IMR-90 (cell line): ENCODE results near the gene SDC3. TPM values are rescaled to one million over a fixed set of nuclear protein-coding genes. Genes with fewer than 3 reads are reported as not detected.

Experiments used
- ATAC-seq: fragments of 200-7000 bp; cut with Tn5 transposase; 2 replicates; pipeline ENCODE4 v1.9.1; 2020; ENCODE audit warnings: low read depth, mild to moderate bottlenecking, moderate library complexity
- BruUV-seq: library from RNA; stranded (reverse); fragments of 400-500 nt; replicated peaks from 2 replicates; lab custom pipeline; 2021; lab: Mats Ljungman, UMichigan
- CTCF ChIA-PET: fragments of 300-600 bp; formaldehyde crosslinking; extraction: SDS; loops from one replicate; lab custom pipeline; 2021; ENCODE audit warnings: antibody characterized with exemption; lab: Yijun Ruan, JAX
- POLR2A ChIA-PET: fragments of 300-600 bp; sonication (Branson Sonifier 250); formaldehyde crosslinking; loops from one replicate; lab custom pipeline; 2022; ENCODE audit warnings: antibody characterized with exemption; ENCODE audit not compliant: unreplicated experiment; lab: Charles Lee
- DNase-seq: peaks from one replicate; pipeline ENCODE4 v3.0.0; 2013
- H2AFZ ChIP-seq: replicated peaks from 2 replicates; pipeline ENCODE3; 2013; ENCODE audit warnings: low read length, mild to moderate bottlenecking; ENCODE audit not compliant: poor library complexity
- H2AK5ac ChIP-seq: 2 replicates; pipeline ENCODE4 v1.6.1; 2013; ENCODE audit warnings: low read depth, low read length, inconsistent platforms
- H2AK9ac ChIP-seq: replicated peaks from 2 replicates; pipeline ENCODE3; 2013; ENCODE audit warnings: mild to moderate bottlenecking, low read depth, low read length, moderate library complexity; ENCODE audit not compliant: poor library complexity
- H2BK120ac ChIP-seq: 2 replicates; pipeline ENCODE4 v1.6.1; 2013; ENCODE audit warnings: low read depth, low read length, inconsistent platforms
- H2BK15ac ChIP-seq: 3 replicates; pipeline ENCODE4 v1.6.1; 2013; ENCODE audit warnings: low read depth, low read length, inconsistent platforms
- H2BK20ac ChIP-seq: 2 replicates; pipeline ENCODE4 v1.6.1; 2013; ENCODE audit warnings: low read depth, mild to moderate bottlenecking, inconsistent platforms, low read length, moderate library complexity
- H2BK5ac ChIP-seq: 2 replicates; pipeline ENCODE4 v1.6.1; 2013; ENCODE audit warnings: mild to moderate bottlenecking, low read depth, low read length, inconsistent platforms; ENCODE audit not compliant: poor library complexity, severe bottlenecking
- H3K14ac ChIP-seq: replicated peaks from 2 replicates; pipeline ENCODE4 v1.6.1; 2013; ENCODE audit warnings: low read depth, low read length, inconsistent platforms
- H3K18ac ChIP-seq: 2 replicates; pipeline ENCODE4 v1.6.1; 2013; ENCODE audit warnings: low read depth, low read length, control low read depth
- H3K23ac ChIP-seq: 2 replicates; pipeline ENCODE4 v1.6.1; 2013; ENCODE audit warnings: low read depth, low read length, inconsistent platforms
- H3K27ac ChIP-seq: 2 replicates; pipeline ENCODE4 v1.5.1; 2013; ENCODE audit warnings: mild to moderate bottlenecking, control low read depth, low read length; ENCODE audit not compliant: insufficient read depth
- H3K27me3 ChIP-seq: 2 replicates; pipeline ENCODE4 v1.6.1; 2013; ENCODE audit warnings: low read length; ENCODE audit not compliant: control insufficient read depth, insufficient read depth
- H3K36me3 ChIP-seq: 2 replicates; pipeline ENCODE4 v1.6.1; 2013; ENCODE audit warnings: low read length, mixed read lengths; ENCODE audit not compliant: control insufficient read depth, insufficient read depth
- H3K4ac ChIP-seq: 2 replicates; pipeline ENCODE4 v1.6.1; 2013; ENCODE audit warnings: low read depth, low read length, inconsistent platforms
- H3K4me1 ChIP-seq: 2 replicates; pipeline ENCODE4 v1.6.1; 2013; ENCODE audit warnings: low read length, mixed read lengths; ENCODE audit not compliant: control insufficient read depth, insufficient read depth
- H3K4me2 ChIP-seq: 2 replicates; pipeline ENCODE4 v1.6.1; 2013; ENCODE audit warnings: low read depth, mild to moderate bottlenecking, control low read depth, low read length, moderate library complexity
- H3K4me3 ChIP-seq: 2 replicates; pipeline ENCODE4 v1.5.1; 2013; ENCODE audit warnings: low read depth, mild to moderate bottlenecking, control low read depth, low read length, moderate library complexity; ENCODE audit not compliant: insufficient read depth
- H3K56ac ChIP-seq: 2 replicates; pipeline ENCODE4 v1.6.1; 2013; ENCODE audit warnings: low read length, inconsistent platforms; ENCODE audit not compliant: insufficient read depth; ENCODE audit errors: extremely low read depth
- H3K79me1 ChIP-seq, 2 experiments: 2 replicates each; pipeline ENCODE4 v1.6.1; 2013; ENCODE audit warnings: low read length in 2 of 2, inconsistent platforms in 1 of 2, low read depth in 1 of 2
- H3K9ac ChIP-seq: 2 replicates; pipeline ENCODE4 v1.6.1; 2013; ENCODE audit warnings: low read depth, low read length, control low read depth
- H3K9me1 ChIP-seq: 2 replicates; pipeline ENCODE4 v1.6.1; 2013; ENCODE audit warnings: low read length, inconsistent platforms; ENCODE audit not compliant: insufficient read depth
- H3K9me3 ChIP-seq: 2 replicates; pipeline ENCODE4 v1.6.1; 2013; ENCODE audit warnings: low read length; ENCODE audit not compliant: control insufficient read depth, insufficient read depth
- H4K20me1 ChIP-seq: 2 replicates; pipeline ENCODE4 v1.6.1; 2013; ENCODE audit warnings: low read length, inconsistent platforms; ENCODE audit not compliant: insufficient read depth
- H4K5ac ChIP-seq: 2 replicates; pipeline ENCODE4 v1.6.1; 2013; ENCODE audit warnings: mild to moderate bottlenecking, low read depth, low read length, control low read depth
- H4K8ac ChIP-seq, 2 experiments: 2 replicates each; pipeline ENCODE4 v1.6.1; 2013; ENCODE audit warnings: low read depth in 2 of 2, low read length in 2 of 2, control low read depth in 1 of 2, inconsistent platforms in 1 of 2
- H4K91ac ChIP-seq: 2 replicates; pipeline ENCODE4 v1.6.1; 2013; ENCODE audit warnings: low read depth, low read length, inconsistent platforms; ENCODE audit not compliant: insufficient read depth
- FOS ChIP-seq: fragments of 150-350 bp; IDR thresholded peaks from 2 replicates; pipeline ENCODE4 v1.6.1; 2016; ENCODE audit warnings: low read depth, low read length
- POLR2A ChIP-seq: IDR thresholded peaks from 2 replicates; pipeline ENCODE4 v1.6.1; 2012; ENCODE audit warnings: mild to moderate bottlenecking, low read depth, low read length
- WGBS, 2 experiments: methylation state at CpG; one replicate each; pipeline versions ENCODE4 v1.1.5 to v1.1.7; 2013; ENCODE audit warnings: missing lambda C conversion rate in 2 of 2; ENCODE audit not compliant: insufficient read length in 1 of 2; ENCODE audit errors: extremely low coverage in 2 of 2; 5-methylcytosine and 5-hydroxymethylcytosine counted together
- dilution Hi-C: fragments of 300-500 bp; cut with HindIII; formaldehyde crosslinking; loops from one replicate; pipeline ENCODE4 v1.14.3; 2018; ENCODE audit warnings: low sequenced_read_pairs; ENCODE audit not compliant: unreplicated experiment
- in situ Hi-C: fragments of 300-500 bp; cut with MboI; formaldehyde crosslinking; loops from 3 replicates; pipeline ENCODE4 v1.14.3; 2019; ENCODE audit warnings: low sequenced_read_pairs, inconsistent platforms, mixed read lengths
- intact Hi-C: fragments of 100-400 bp; cut with micrococcal nuclease; formaldehyde crosslinking; loops from 2 replicates; pipeline ENCODE4 v1.10.0; 2022
- polyA plus RNA-seq, 3 experiments: library from polyadenylated mRNA; depleted of rRNA; stranded (reverse); fragments of >200 nt; gene quantifications; 2 replicates each; pipeline ENCODE4 v1.2.3, GENCODE V29; 2012; ENCODE audit warnings: low replicate concordance in 1 of 3
- total RNA-seq: library from RNA; depleted of rRNA; stranded (reverse); fragments of >200 nt; gene quantifications from 2 replicates; pipeline ENCODE4 v1.2.3, GENCODE V29; 2012

Gene SDC3
- total and polyA plus RNA-seq, 2 of the 4 experiments (the other 2 are of a cell fraction): 13.1 to 71.5 TPM

- CTCF ChIA-PET: interaction anchor here (1.3 kb wide), 1 partner anchor 83 kb away, joined by 3 read pairs; no protein-coding TSS in a partner anchor
- H2BK15ac ChIP-seq: no peak overlapping the region
These were observed 23.8 kb downstream of the SDC3 start for GRCh38 chr1:30884723-30885122.

More at GRCh38 chr1:30884723-30885122, 23.8 kb downstream of the SDC3 start:
- no peak overlapping the region for H3K56ac ChIP-seq
- no peak overlapping the region for H2BK20ac ChIP-seq
- ATAC-seq (no peak), DNase-seq (no peak)
- no CpG with 5 or more reads among the region's 5 CpGs for WGBS, 2 experiments
- H4K8ac ChIP-seq: no peak overlapping the region
- intact Hi-C loops: no loop called here
- dilution Hi-C loops: no loop called here
- no peak overlapping the region for H3K4me3 ChIP-seq
- H3K4ac ChIP-seq: no peak overlapping the region
- peaks cover 85% of the 10 kb centered on the region for H4K20me1 ChIP-seq
- no peak overlapping the region for H2AFZ ChIP-seq
- TF ChIP-seq POLR2A: no peak
- TF ChIP-seq FOS: no peak
- H3K18ac ChIP-seq: no peak overlapping the region
- in situ Hi-C loops: no loop called here
- no peaks in the 10 kb centered on the region for H3K9me3 ChIP-seq
- no peak overlapping the region for H4K91ac ChIP-seq
- H3K4me2 ChIP-seq: no peak overlapping the region
- no peak overlapping the region for H3K23ac ChIP-seq
- H2AK9ac ChIP-seq: no peak overlapping the region
- no peaks in the 10 kb centered on the region for H3K27me3 ChIP-seq
- POLR2A ChIA-PET: no interaction called here
- peaks cover 42% of the 10 kb centered on the region for H3K9me1 ChIP-seq
- H4K5ac ChIP-seq: no peak overlapping the region
- H2BK120ac ChIP-seq: no peak overlapping the region
- H3K4me1 ChIP-seq: peaks cover 34% of the 10 kb centered on the region
- no peak overlapping the region for H2BK5ac ChIP-seq
- H3K79me1 ChIP-seq: peaks cover 57 to 96% of the 10 kb centered on the region in 2 experiments
- no peak overlapping the region for H2AK5ac ChIP-seq
- no peaks in the 10 kb centered on the region; the same call in 1 of the 2 replicates for H3K36me3 ChIP-seq
- no TSS peak for BruUV-seq
- H3K14ac ChIP-seq: no peak overlapping the region
- H3K27ac ChIP-seq: no peak overlapping the region
- H3K9ac ChIP-seq: no peak overlapping the region
